Mammary epithelial cell (primary cell): Measurements from ENCODE around the gene CKMT2.

ENCODE experiments used
- CTCF ChIP-seq, 2 donors: IDR thresholded peaks in 1 of 2; conservative IDR thresholded peaks in 1 of 2; 2 replicates each; pipeline ENCODE4 v1.5.1; 2011 to 2012; ENCODE audit warnings: inconsistent platforms in 2 of 2, low read length in 2 of 2, mild to moderate bottlenecking in 2 of 2, control low read depth in 1 of 2, low read depth in 1 of 2; ENCODE audit not compliant: insufficient read depth in 1 of 2; ENCODE audit errors: extremely low read depth in 1 of 2
- EZH2 ChIP-seq: IDR thresholded peaks from 2 replicates; pipeline ENCODE4 v1.6.1; 2012; ENCODE audit warnings: low read length, inconsistent platforms, borderline replicate concordance

DNA sequence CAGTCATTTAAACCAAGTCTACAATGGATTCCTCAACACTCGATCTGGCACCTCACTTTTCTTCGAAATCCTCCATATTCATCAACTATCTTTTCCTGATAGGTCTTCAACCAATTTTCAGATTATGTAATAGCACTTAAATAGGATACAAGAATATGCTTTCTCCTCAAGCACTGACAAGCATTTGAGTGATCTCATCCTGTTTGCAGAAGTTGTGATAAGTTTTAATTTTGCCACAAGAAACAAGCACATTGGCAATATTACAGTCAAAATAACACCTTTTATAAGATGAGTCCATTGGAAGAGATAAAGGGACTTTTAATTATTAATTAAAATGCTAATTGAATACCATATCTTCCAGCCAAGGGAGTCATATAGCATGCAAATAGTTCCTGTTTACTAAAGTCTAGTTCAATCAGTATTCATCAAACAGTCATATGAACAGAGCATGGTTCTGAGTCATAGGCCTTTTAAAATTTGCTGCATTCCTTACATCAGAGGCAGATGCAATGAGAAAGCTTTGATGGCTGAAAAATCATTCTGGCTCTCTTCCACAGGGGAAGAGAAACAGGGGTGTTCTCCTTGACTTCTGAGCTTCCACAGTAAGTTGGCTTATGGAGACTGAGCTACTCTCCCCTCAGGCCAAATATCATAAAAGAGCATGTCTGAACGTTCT is 35.5 kb downstream of the CKMT2 start:
- no peak for TF ChIP-seq CTCF (conservative IDR thresholded peaks at IDR 0.05 in 1 of 2, IDR thresholded peaks at IDR 0.05 in 1 of 2; ENCODE audit: extremely low read depth in 1 of 2, insufficient read depth in 1 of 2, low read depth in 1 of 2, low read length in 2 of 2)
- no peak for TF ChIP-seq EZH2
